Mucosa of descending colon (tissue), 3 donors: ENCODE data around the gene PVRIG. TPM values are rescaled to one million over a fixed set of nuclear protein-coding genes. Genes with fewer than 3 reads are reported as not detected.
"Not testable (repeated sequence)": the region's sequence is repeated elsewhere in the genome, so short reads cannot be mapped to it uniquely, and the experiment has no call there.

Experiments used
- ATAC-seq: fragments of 200-7000 bp; cut with Tn5 transposase; one replicate; pipeline ENCODE4 v1.9.1; 2020; ENCODE audit warnings: mild to moderate bottlenecking, moderate library complexity
- DNase-seq, 3 donors: peaks; one replicate each; pipeline ENCODE4 v3.0.0-alpha.2; 2020
- H3K36me3 ChIP-seq: fragments of 200-600 bp; one replicate; pipeline ENCODE4 v1.8.0; 2021; ENCODE audit warnings: low read depth, mild to moderate bottlenecking
- H3K4me1 ChIP-seq: fragments of 200-600 bp; one replicate; pipeline ENCODE4 v1.8.0; 2021; ENCODE audit warnings: low read depth, mild to moderate bottlenecking
- H3K4me3 ChIP-seq: fragments of 200-600 bp; one replicate; pipeline ENCODE4 v1.8.0; 2021; ENCODE audit warnings: mild to moderate bottlenecking
- H3K9me3 ChIP-seq: fragments of 200-600 bp; one replicate; pipeline ENCODE4 v1.8.0; 2021; ENCODE audit warnings: mild to moderate bottlenecking
- intact Hi-C, 2 donors: fragments of 100-400 bp; cut with DNase I in 1 of 2; cut with micrococcal nuclease in 1 of 2; formaldehyde crosslinking; loops; one replicate each; pipeline versions ENCODE4 v1.11.0 to v1.11.1; 2022; cut with DNase I, micrococcal nuclease
- total RNA-seq, 3 donors: library from RNA; stranded (reverse); fragmentation: NEBNext Ultra II Directional in 2 of 3; extraction: Animal tissue kit (Norgen Biotek cat#: 25700) in 2 of 3; gene quantifications; one replicate each; pipeline versions ENCODE4 v1.2.1 to v1.2.4, GENCODE V29; 2021 to 2023
- TF ChIP-seq, protein P1 (sequence below): fragments of 200-600 bp; IDR thresholded peaks from one replicate; pipeline ENCODE4 v1.8.0; 2022; ENCODE audit warnings: antibody characterized with exemption, mild to moderate bottlenecking
- donor health status: DM: no; HTN: no; CAD: no; lungs with moderate emphysema.
- donor health status: DM: no; HTN: no; CAD: no.
- donor health status: DM: no; HTN: yes; CAD: no.

The PVRIG gene
- total RNA-seq, 3 donors from 2014 or later = 0.76 to 1.4 TPM; not detected in 1

DNA sequence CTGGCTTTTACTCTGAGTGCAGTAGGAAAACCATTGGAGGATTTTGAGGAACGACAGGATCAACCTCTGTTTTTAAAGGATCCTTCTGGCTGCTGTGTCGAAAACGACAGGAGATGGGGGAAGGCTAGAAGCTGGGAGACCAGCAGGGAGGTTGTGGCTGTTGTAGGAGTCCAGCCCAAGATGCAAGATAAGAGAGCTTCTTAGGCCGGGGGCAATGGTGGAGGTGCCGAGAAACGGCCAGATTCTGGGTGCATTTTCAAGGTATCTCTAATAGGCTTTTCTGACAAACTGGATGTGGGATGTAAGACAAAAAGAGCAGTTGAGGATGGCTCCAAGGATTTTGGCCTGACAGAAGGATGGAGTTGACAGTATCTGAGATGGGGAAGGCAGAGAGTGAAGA, 10.3 kb upstream of the PVRIG start:
- Histone ChIP-seq H3K36me3 (no peaks in the 10 kb centered on the region), H3K4me3 (no peak overlapping the region), H3K9me3 (no peaks in the 10 kb centered on the region), H3K4me1 (peaks cover 14% of the 10 kb centered on the region)
- DNase-seq = no peak
- TF ChIP-seq, protein P1, sequence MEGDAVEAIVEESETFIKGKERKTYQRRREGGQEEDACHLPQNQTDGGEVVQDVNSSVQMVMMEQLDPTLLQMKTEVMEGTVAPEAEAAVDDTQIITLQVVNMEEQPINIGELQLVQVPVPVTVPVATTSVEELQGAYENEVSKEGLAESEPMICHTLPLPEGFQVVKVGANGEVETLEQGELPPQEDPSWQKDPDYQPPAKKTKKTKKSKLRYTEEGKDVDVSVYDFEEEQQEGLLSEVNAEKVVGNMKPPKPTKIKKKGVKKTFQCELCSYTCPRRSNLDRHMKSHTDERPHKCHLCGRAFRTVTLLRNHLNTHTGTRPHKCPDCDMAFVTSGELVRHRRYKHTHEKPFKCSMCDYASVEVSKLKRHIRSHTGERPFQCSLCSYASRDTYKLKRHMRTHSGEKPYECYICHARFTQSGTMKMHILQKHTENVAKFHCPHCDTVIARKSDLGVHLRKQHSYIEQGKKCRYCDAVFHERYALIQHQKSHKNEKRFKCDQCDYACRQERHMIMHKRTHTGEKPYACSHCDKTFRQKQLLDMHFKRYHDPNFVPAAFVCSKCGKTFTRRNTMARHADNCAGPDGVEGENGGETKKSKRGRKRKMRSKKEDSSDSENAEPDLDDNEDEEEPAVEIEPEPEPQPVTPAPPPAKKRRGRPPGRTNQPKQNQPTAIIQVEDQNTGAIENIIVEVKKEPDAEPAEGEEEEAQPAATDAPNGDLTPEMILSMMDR = no peak
- intact Hi-C loops = no loop called here
- ATAC-seq = no peak

DNA sequence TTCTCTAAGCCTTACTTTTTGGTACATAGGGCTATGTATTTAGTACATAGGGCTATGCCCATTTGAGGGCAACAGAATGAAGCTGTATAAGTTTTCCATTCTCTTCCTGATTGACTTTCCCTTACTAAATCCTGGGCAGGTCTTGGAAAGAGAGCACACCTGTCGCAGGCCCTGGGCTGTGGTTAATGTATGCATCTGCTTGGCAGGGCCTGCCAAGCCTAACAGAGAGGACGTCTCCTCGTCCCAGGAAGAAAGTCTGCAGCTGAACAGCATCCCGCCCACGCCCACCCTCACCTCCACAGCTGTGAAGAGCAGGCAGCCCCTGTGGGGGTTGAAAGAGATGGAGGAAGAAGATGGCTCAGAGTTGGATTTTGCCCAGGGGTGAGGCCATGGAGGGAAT, 8.9 kb upstream of the PVRIG start:
- peak in 2 of 3 donors; percentile 40 to 52 for DNase-seq
- peak; percentile 46 for ATAC-seq
- TF ChIP-seq, protein P1 = no peak
- no peaks in the 10 kb centered on the region for H3K36me3 ChIP-seq
- H3K4me3 ChIP-seq = no peak overlapping the region
- H3K4me1 ChIP-seq = peaks cover 14% of the 10 kb centered on the region
- H3K9me3 ChIP-seq = no peaks in the 10 kb centered on the region
- intact Hi-C loops = loop anchor here (5.0 to 10.0 kb wide), 2 partner anchors 76 to 79 kb away; no protein-coding TSS in a partner anchor

DNA sequence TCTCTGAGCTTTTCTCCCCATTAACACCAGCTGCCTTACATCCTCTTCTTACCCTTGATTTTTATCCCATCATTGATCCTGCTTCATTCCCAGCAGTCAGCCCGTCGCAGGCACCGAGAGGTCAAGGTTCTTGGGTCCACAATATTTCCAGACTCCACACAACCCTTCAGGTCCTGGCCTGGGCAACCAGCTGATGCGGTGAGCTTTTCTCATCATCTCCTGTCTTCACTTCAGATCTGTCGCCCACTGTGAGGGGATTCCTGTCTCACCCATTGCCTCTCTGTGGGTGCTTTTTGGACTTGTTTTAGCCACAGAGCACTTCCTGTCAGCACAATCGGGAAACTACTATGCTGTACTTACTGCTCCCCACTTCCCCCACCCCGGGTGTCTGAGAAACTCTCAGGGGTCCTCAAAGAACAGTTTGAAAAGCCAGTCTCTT, 8.4 kb upstream of the PVRIG start:
- Histone ChIP-seq H3K4me1 (peaks cover 14% of the 10 kb centered on the region), H3K36me3 (no peaks in the 10 kb centered on the region), H3K4me3 (no peak overlapping the region), H3K9me3 (no peaks in the 10 kb centered on the region)
- DNase-seq (no peak), ATAC-seq (no peak)
- TF ChIP-seq, protein P1 = no peak
- intact Hi-C loops = loop anchor here (5.0 to 10.0 kb wide), 2 partner anchors 77 to 79 kb away; no protein-coding TSS in a partner anchor

DNA sequence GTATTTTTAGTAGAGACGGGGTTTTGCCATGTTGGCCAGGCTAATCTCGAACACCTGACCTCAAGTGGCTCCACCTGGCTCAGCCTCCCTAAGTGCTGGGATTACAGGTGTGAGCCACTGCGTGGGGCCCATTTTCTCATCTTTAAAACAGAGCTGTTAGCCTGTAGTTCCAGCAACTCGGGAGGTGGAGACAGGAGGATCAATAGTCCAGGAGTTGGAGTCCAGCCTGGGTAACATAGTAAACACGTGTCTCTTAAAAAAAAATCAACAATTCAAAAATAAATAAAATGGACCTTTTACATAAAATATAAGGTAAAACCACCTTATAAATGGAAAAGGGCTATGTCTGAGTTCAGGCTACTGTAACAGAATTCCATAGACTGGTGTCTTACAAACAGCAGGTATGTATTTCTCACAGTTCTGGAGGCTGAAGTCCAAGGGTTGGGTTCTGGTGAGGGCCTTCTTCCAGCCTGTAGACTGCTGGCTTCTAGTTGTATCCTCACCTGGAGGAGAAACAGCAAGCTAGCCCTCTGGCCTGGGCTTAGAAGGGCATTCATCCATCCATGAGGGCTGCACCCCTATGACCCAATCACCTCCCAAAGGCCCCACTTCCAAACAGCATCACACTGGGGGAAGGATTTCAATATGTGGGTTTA, 7.0 kb upstream of the PVRIG start:
- ATAC-seq (no peak), DNase-seq (no peak)
- Histone ChIP-seq H3K4me3 (no peak overlapping the region), H3K9me3 (no peaks in the 10 kb centered on the region), H3K4me1 (peaks cover 14% of the 10 kb centered on the region), H3K36me3 (no peaks in the 10 kb centered on the region)
- TF ChIP-seq, protein P1 = no peak
- intact Hi-C loops = loop anchor here (5.0 to 10.0 kb wide), 2 partner anchors 78 to 80 kb away; no protein-coding TSS in a partner anchor

DNA sequence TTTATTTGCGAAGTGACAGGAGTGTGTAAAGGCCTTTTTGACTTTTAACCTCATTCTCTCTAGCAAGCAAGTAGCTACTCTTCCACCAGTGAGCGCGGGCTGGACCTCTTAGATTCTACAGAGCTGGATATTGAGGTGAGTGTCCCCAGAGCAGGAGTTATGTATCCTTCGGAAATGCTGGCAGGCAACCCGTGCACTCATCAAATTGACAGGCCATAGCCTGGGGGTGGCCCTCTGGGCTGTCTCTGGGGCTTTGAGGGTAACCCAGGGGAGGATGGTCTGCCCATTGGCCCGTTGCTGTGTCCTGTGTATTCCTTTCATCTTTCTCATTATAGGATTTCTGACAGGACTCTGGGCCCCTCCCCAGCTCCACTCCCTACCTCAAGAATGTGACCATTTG, 6.1 kb upstream of the PVRIG start:
- Histone ChIP-seq H3K9me3 (no peaks in the 10 kb centered on the region), H3K4me3 (no peak overlapping the region), H3K36me3 (no peaks in the 10 kb centered on the region), H3K4me1 (peaks cover 14% of the 10 kb centered on the region)
- intact Hi-C loops = loop anchor here (5.0 to 10.0 kb wide), 2 partner anchors 79 to 81 kb away; no protein-coding TSS in a partner anchor
- ATAC-seq (no peak), DNase-seq (peak in 1 of 3 donors; percentile 30)
- TF ChIP-seq, protein P1 = no peak

DNA sequence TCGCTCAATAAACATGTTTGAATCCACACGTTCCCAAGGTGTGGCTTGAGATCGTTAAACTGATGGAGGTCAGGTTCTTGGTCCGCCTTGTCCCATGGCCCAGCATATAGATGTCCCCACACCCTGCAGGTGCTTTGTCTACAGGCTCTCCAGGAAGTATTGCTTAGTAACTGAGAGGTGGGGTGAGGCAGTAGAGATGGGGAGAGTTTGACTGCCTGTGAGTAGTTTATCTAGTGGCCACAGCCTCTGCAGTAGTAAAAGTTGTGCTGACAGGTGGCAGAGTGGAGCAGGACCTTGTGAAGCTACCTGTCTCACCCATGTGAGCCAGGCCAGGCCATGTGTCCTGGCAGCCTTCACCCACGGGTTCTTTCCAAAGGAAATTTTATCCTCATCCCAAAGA, 5.4 kb upstream of the PVRIG start:
- not testable (repeated sequence) for H3K4me3 ChIP-seq, H3K9me3 ChIP-seq, H3K36me3 ChIP-seq
- peak in 2 of 3 donors; percentile 64 to 71 for DNase-seq
- H3K4me1 ChIP-seq = peaks cover 14% of the 10 kb centered on the region
- intact Hi-C loops = loop anchor here (5.0 to 10.0 kb wide), 2 partner anchors 80 to 82 kb away; no protein-coding TSS in a partner anchor
- peak; percentile 86 for ATAC-seq
